Measurements from ENCODE around the gene ASAH2B.

The ASAH2B gene

DNA sequence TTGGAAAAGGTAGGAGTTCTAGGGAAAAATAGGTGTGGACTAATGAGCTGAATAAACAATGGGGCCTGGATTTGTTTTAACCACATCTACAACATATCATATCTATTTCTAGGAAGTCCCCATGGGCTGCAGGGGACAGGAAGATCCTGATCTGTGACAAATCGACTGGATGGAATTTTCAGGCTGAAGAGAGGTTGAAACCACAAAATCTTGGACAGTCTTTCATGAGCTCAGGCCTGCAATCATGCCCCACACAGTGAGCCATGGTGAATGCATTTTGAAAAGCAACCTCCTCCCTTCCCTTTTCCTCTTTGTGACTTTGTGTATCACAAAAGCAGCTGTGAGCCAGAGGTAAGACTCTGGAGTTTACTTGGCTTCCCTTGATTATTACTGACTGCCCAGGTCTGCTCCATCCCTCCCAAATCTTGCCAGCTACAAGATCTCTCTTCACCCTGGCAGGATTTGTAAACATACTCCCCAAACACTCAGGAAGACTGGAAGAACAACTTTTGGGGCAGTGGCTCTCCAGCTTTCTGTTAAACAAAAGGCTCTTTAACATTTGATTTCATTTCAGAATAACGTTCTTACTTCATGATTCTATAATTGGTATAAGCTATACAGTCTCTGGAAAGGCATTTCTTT lies 66.4 kb downstream of the ASAH2B start:
- H3K9ac ChIP-seq (ENCODE audit: low read depth, low read length): no peak overlapping the region
- TF ChIP-seq, protein P1, sequence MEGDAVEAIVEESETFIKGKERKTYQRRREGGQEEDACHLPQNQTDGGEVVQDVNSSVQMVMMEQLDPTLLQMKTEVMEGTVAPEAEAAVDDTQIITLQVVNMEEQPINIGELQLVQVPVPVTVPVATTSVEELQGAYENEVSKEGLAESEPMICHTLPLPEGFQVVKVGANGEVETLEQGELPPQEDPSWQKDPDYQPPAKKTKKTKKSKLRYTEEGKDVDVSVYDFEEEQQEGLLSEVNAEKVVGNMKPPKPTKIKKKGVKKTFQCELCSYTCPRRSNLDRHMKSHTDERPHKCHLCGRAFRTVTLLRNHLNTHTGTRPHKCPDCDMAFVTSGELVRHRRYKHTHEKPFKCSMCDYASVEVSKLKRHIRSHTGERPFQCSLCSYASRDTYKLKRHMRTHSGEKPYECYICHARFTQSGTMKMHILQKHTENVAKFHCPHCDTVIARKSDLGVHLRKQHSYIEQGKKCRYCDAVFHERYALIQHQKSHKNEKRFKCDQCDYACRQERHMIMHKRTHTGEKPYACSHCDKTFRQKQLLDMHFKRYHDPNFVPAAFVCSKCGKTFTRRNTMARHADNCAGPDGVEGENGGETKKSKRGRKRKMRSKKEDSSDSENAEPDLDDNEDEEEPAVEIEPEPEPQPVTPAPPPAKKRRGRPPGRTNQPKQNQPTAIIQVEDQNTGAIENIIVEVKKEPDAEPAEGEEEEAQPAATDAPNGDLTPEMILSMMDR (IDR thresholded peaks at IDR 0.05; ENCODE audit: borderline replicate concordance, extremely low read depth, low read length, poor library complexity, severe bottlenecking): no peak
- no peak for TF ChIP-seq EZH2 (IDR thresholded peaks at IDR 0.05; ENCODE audit: borderline replicate concordance, low read depth, low read length, severe bottlenecking)
- H4K20me1 ChIP-seq (ENCODE audit: insufficient read depth, low read length): no peaks in the 10 kb centered on the region
- no peak overlapping the region for H3K4me3 ChIP-seq (ENCODE audit: low read depth in 1 of 2, low read length in 2 of 2)
- H3K4me2 ChIP-seq (ENCODE audit: insufficient read depth, low read length): no peak overlapping the region
- no peaks in the 10 kb centered on the region for H3K9me3 ChIP-seq (ENCODE audit: insufficient read depth, low read length, severe bottlenecking)
- ATAC-seq (ENCODE audit: insufficient read depth, low read depth) (no peak), DNase-seq (no peak)
- H3K79me2 ChIP-seq (ENCODE audit: insufficient read depth, low read length): no peaks in the 10 kb centered on the region
- H2AFZ ChIP-seq (ENCODE audit: low read depth, low read length): no peak overlapping the region
- H3K27me3 ChIP-seq (ENCODE audit: insufficient read depth, low read length, poor library complexity): no peaks in the 10 kb centered on the region
- no peak overlapping the region for H3K27ac ChIP-seq (ENCODE audit: low read length)
- no peaks in the 10 kb centered on the region for H3K36me3 ChIP-seq (ENCODE audit: insufficient read depth, low read length)
- H3K4me1 ChIP-seq (ENCODE audit: insufficient read depth, low read length): no peaks in the 10 kb centered on the region

DNA sequence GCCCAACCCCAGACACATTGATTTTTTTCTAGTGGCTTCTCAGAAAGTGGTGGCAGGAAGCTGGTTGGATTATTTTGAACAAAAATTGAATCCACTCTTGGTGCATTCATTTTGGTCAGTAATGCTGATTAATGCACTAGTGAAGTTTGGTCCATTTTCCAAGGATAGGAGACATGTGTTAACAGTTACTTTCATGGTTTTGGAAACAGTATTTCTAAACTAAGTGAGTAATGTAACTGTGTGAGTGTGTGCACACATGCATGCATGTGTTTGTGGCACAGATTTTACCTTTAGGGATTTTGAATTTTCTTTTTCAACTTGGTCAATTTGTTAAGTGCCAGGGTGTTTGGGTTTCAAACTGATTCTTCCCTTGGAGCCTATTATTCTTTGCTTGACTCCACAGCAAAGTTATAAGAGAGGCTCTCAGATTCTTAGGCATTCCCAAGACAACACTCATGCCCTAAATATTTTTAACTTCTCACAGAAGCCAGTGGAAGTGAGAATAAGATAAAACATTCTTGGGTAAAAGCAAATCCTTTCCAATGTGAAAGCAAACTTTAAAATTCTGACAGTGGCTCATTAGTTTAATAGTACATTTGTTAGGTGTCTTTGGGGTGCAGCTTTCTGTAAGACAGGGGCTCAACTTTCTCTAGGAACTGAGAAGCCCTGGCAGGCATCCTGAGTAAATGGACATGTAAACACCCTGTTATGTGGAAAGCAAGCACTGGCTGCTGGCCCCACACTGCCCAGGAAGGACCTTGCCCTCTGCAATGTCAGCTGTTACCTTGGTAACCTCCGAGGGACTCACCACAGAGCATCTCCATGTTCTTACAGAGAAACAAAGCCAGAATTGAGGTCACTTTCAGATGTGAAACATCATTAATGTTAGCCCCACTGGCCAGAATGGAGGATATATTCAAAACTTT lies 68.4 kb downstream of the ASAH2B start:
- Histone ChIP-seq H3K4me1 (ENCODE audit: insufficient read depth, low read length) (no peaks in the 10 kb centered on the region), H3K27me3 (ENCODE audit: insufficient read depth, low read length, poor library complexity) (no peaks in the 10 kb centered on the region), H3K4me3 (ENCODE audit: low read depth in 1 of 2, low read length in 2 of 2) (no peak overlapping the region), H3K4me2 (ENCODE audit: insufficient read depth, low read length) (no peak overlapping the region), H3K36me3 (ENCODE audit: insufficient read depth, low read length) (no peaks in the 10 kb centered on the region), H3K9ac (ENCODE audit: low read depth, low read length) (no peak overlapping the region), H3K79me2 (ENCODE audit: insufficient read depth, low read length) (no peaks in the 10 kb centered on the region), H3K9me3 (ENCODE audit: insufficient read depth, low read length, severe bottlenecking) (no peaks in the 10 kb centered on the region), H2AFZ (ENCODE audit: low read depth, low read length) (no peak overlapping the region), H3K27ac (ENCODE audit: low read length) (no peak overlapping the region), H4K20me1 (ENCODE audit: insufficient read depth, low read length) (no peaks in the 10 kb centered on the region)
- DNase-seq (no peak), ATAC-seq (ENCODE audit: insufficient read depth, low read depth) (no peak)
- TF ChIP-seq, protein P1 (IDR thresholded peaks at IDR 0.05; ENCODE audit: borderline replicate concordance, extremely low read depth, low read length, poor library complexity, severe bottlenecking): no peak
- no peak for TF ChIP-seq EZH2 (IDR thresholded peaks at IDR 0.05; ENCODE audit: borderline replicate concordance, low read depth, low read length, severe bottlenecking)

Measured in DND-41 (cell line).